Thymus (tissue), 11 donors: ENCODE measurements around the gene JHY. TPM values are rescaled to one million over a fixed set of nuclear protein-coding genes. Genes with fewer than 3 reads are reported as not detected.
"Not testable (repeated sequence)": the region's sequence is repeated elsewhere in the genome, so short reads cannot be mapped to it uniquely, and the experiment has no call there.

Experiments used
- DNase-seq, 9 donors: peaks; one replicate each; pipeline ENCODE4 v3.0.0-alpha.2; 2013; ENCODE audit warnings: low spot score in 9 of 9, low read depth in 6 of 9, missing footprints in 1 of 9
- H3K27ac ChIP-seq, 2 donors: one replicate each; pipeline ENCODE4 v1.5.1; 2013; ENCODE audit warnings: control low read depth in 1 of 2, low read depth in 1 of 2, low read length in 1 of 2, mild to moderate bottlenecking in 1 of 2, moderate library complexity in 1 of 2
- H3K27me3 ChIP-seq, 2 donors: one replicate each; pipeline ENCODE4 v1.5.1; 2013; ENCODE audit warnings: low read length in 1 of 2; ENCODE audit not compliant: control insufficient read depth in 2 of 2, insufficient read depth in 1 of 2
- H3K36me3 ChIP-seq, 2 donors: one replicate each; pipeline ENCODE4 v1.5.1; 2013; ENCODE audit warnings: low read length in 1 of 2, mild to moderate bottlenecking in 1 of 2, moderate library complexity in 1 of 2; ENCODE audit not compliant: control insufficient read depth in 2 of 2, insufficient read depth in 2 of 2
- H3K4me1 ChIP-seq, 2 donors: one replicate each; pipeline ENCODE4 v1.5.1; 2013; ENCODE audit warnings: low read length in 2 of 2; ENCODE audit not compliant: control insufficient read depth in 2 of 2, insufficient read depth in 2 of 2
- H3K4me3 ChIP-seq, 2 donors: one replicate each; pipeline ENCODE4 v1.5.1; 2013; ENCODE audit warnings: low read length in 2 of 2, control low read depth in 1 of 2, mild to moderate bottlenecking in 1 of 2
- H3K9me3 ChIP-seq, 2 donors: one replicate each; pipeline ENCODE4 v1.5.1; 2013; ENCODE audit warnings: low read length in 1 of 2, mild to moderate bottlenecking in 1 of 2; ENCODE audit not compliant: control insufficient read depth in 2 of 2, insufficient read depth in 1 of 2
- WGBS: extraction: QIAGEN DNeasy Blood & Tissue Kit; methylation state at CpG from one replicate; pipeline ENCODE4 v1.1.7; 2013; 5-methylcytosine and 5-hydroxymethylcytosine counted together
- polyA plus RNA-seq: library from polyadenylated mRNA; stranded (reverse); fragments of 200-250 nt; gene quantifications from one replicate; pipeline ENCODE4 v1.2.3, GENCODE V29; 2013
- total RNA-seq: library from RNA; stranded (reverse); fragments of 120-200 nt; gene quantifications from one replicate; pipeline ENCODE4 v1.2.4, GENCODE V29; 2013
- donor health status: healthy.

JHY gene
- total and polyA plus RNA-seq, 2 donors = 1.5 to 4.0 TPM

GRCh38 chr11:122851366-122851966 is 31.1 kb upstream of the JHY start:
- Histone ChIP-seq H3K9me3 (no peaks in the 10 kb centered on the region), H3K4me1 (peaks cover 3 to 19% of the 10 kb centered on the region in 2 donors), H3K27ac (peak overlapping the region; percentile 7 to 27), H3K27me3 (no peaks in the 10 kb centered on the region), H3K4me3 (no peak overlapping the region), H3K36me3 (no peaks in the 10 kb centered on the region)
- WGBS = 87% methylated on average over 12 of the region's 12 CpGs
- DNase-seq = peak in 3 of 9 donors; percentile 25 to 68 (median 39)

- Histone ChIP-seq H3K27ac (no peak overlapping the region), H3K4me1 (peaks cover 3 to 19% of the 10 kb centered on the region in 2 donors), H3K36me3 (no peaks in the 10 kb centered on the region), H3K4me3 (no peak overlapping the region), H3K27me3 (no peaks in the 10 kb centered on the region), H3K9me3 (no peaks in the 10 kb centered on the region)
- DNase-seq = peak in 1 of 9 donors; percentile 47
- WGBS = 94% methylated on average over 10 of the region's 10 CpGs
These were observed 30.3 kb upstream of the JHY start for GRCh38 chr11:122852074-122852795.

GRCh38 chr11:122852796-122853160 is 29.8 kb upstream of the JHY start:
- no peak for DNase-seq
- Histone ChIP-seq H3K27ac (no peak overlapping the region), H3K9me3 (no peaks in the 10 kb centered on the region), H3K36me3 (no peaks in the 10 kb centered on the region), H3K4me1 (peaks cover 3 to 19% of the 10 kb centered on the region in 2 donors), H3K27me3 (no peaks in the 10 kb centered on the region), H3K4me3 (no peak overlapping the region)
- WGBS = 97% methylated on average over 5 of the region's 5 CpGs

- H3K36me3 ChIP-seq = no peaks in the 10 kb centered on the region
- DNase-seq = no peak
- whole genome bisulfite sequencing = 99% methylated on average over 11 of the region's 11 CpGs
- H3K9me3 ChIP-seq = no peaks in the 10 kb centered on the region
- peaks cover 3 to 19% of the 10 kb centered on the region in 2 donors for H3K4me1 ChIP-seq
- no peak overlapping the region for H3K27ac ChIP-seq
- H3K4me3 ChIP-seq = no peak overlapping the region
- H3K27me3 ChIP-seq = no peaks in the 10 kb centered on the region
These were observed 29.3 kb upstream of the JHY start for GRCh38 chr11:122853261-122853660.

GRCh38 chr11:122853971-122854446 is 28.6 kb upstream of the JHY start:
- Histone ChIP-seq H3K27ac (no peak overlapping the region), H3K4me3 (no peak overlapping the region), H3K4me1 (peaks cover 3 to 19% of the 10 kb centered on the region in 2 donors), H3K27me3 (no peaks in the 10 kb centered on the region), H3K36me3 (no peaks in the 10 kb centered on the region), H3K9me3 (no peaks in the 10 kb centered on the region)
- WGBS = 38% methylated on average over 3 of the region's 3 CpGs
- peak in 6 of 9 donors; percentile 48 to 84 (median 68) for DNase-seq

- no peaks in the 10 kb centered on the region for H3K27me3 ChIP-seq
- no peaks in the 10 kb centered on the region for H3K9me3 ChIP-seq
- no peak overlapping the region for H3K4me3 ChIP-seq
- no peak for DNase-seq
- no peaks in the 10 kb centered on the region for H3K4me1 ChIP-seq
- H3K36me3 ChIP-seq = no peaks in the 10 kb centered on the region
- WGBS = 91% methylated on average over 3 of the region's 3 CpGs
- H3K27ac ChIP-seq = no peak overlapping the region
These were observed 20.9 kb upstream of the JHY start for GRCh38 chr11:122861631-122862030.

GRCh38 chr11:122862091-122862490 is 20.5 kb upstream of the JHY start:
- no peak for DNase-seq
- Histone ChIP-seq H3K9me3 (no peaks in the 10 kb centered on the region), H3K36me3 (no peaks in the 10 kb centered on the region), H3K27ac (no peak overlapping the region), H3K27me3 (no peaks in the 10 kb centered on the region), H3K4me3 (no peak overlapping the region), H3K4me1 (no peaks in the 10 kb centered on the region)
- 96% methylated on average over 1 of the region's 1 CpG for WGBS

GRCh38 chr11:122863154-122863553 is 19.4 kb upstream of the JHY start:
- H3K4me3 ChIP-seq, H3K27ac ChIP-seq, DNase-seq, H3K9me3 ChIP-seq, H3K27me3 ChIP-seq, H3K36me3 ChIP-seq, H3K4me1 ChIP-seq: not testable (repeated sequence)
- WGBS = 96% methylated on average over 1 of the region's 1 CpG

- WGBS = 41% methylated on average over 7 of the region's 7 CpGs
- DNase-seq = peak in 2 of 9 donors; percentile 27 to 46
- Histone ChIP-seq H3K9me3 (no peaks in the 10 kb centered on the region), H3K27ac (no peak overlapping the region), H3K27me3 (no peaks in the 10 kb centered on the region), H3K4me1 (no peaks in the 10 kb centered on the region), H3K36me3 (no peaks in the 10 kb centered on the region), H3K4me3 (no peak overlapping the region)
These were observed 18.7 kb upstream of the JHY start for GRCh38 chr11:122863704-122864326.
